CMK (cell line): ENCODE measurements around the gene ZAR1.

Experiments used
- DNase-seq: peaks from one replicate; pipeline ENCODE4 v3.0.0-alpha.2; 2010; ENCODE audit warnings: low read depth

Gene ZAR1

DNA sequence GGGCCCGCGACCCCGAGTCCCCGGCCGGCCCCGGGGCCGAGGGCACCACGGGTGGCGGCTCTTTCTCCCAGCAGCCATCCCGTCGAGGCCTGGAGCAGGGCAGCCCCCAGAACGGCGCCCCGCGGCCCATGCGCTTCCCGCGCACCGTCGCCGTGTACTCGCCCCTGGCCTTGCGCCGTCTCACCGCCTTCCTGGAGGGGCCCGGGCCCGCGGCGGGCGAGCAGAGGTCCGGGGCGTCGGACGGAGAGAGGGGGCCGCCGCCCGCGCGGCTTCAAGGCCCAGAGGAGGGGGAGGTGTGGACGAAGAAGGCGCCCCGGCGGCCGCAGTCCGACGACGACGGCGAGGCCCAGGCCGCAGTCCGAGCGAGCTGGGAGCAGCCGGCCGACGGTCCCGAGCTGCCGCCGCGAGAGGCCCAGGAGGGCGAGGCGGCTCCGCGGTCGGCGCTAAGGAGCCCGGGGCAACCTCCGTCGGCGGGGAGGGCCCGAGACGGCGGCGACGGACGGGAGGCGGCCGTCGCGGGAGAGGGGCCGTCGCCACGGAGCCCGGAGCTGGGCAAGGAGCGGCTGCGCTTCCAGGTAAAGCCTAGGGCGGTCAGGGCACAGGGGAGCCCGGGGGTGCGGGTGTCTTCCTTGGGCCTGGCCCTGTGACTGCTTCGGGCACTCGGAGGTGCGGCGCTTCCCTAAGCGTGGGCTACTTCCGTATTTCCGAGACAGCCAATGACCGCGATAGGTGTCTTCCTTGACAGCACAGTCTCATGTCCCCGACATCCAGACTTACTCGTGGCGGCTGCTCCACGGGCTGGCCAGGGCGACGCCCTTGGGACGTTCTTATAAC lies 845 bp downstream of the ZAR1 start:
- DNase-seq: no peak

DNA sequence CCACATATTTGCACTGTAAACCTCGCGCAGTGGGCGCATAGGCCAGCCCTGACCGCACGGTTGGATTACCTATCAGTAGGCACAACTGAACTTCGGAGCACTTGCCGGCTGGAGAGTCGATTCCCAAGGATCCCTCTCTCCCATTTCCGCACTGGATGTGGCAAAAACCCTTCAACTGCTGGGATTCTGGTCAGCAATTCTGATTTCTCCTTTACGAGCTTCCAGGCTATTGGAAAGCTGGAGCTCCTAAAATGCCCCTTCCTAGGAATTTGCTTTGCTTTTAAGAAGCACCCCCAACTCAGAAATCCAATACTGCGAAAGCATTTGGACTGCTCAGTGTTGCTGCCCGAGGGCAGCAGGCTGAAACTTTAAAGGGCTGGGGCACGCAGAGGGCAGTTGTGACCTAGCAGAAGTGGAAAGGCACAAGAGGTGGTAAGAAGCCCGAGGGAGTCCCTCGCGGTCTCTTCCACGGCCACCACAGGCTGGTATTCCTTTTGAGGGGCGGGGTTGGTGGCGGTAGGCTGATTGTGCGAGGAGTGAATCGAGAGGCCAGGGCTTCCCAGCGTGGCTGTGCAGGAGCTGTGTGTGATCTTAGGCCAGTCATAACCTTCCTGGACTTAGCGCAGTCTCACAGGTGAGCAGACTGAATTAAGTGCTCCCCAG lies 1.6 kb downstream of the ZAR1 start:
- DNase-seq: no peak

DNA sequence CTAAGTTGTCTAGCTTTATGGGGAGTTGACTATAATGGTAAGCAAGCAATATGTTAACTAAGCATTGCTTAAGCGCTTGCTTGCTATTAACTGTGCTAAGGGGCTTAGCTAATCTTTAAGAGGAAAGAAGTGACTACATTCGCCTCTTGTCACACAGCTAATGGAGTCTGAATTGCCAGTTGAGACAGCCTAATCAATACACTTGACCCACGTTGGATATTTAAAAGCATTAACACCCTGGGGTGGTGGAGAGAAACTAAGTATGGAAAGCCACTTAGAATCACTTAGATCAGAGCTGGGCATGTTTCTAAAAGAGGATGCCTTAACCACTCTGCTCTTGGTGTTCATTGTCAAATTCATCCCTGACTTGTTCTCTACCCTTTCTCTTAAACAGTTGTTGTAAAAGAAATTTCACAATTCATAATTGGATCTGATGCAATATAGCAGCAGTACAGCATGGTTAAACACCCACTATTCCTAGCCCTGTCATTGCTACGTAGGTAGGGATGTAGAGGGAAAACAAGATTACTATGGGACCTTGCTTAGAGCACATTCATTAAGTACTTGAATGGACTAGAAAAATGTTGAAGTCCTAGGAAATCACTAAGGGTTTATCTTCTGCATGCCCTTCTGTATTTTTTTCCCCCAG lies 3.5 kb downstream of the ZAR1 start:
- no peak for DNase-seq

DNA sequence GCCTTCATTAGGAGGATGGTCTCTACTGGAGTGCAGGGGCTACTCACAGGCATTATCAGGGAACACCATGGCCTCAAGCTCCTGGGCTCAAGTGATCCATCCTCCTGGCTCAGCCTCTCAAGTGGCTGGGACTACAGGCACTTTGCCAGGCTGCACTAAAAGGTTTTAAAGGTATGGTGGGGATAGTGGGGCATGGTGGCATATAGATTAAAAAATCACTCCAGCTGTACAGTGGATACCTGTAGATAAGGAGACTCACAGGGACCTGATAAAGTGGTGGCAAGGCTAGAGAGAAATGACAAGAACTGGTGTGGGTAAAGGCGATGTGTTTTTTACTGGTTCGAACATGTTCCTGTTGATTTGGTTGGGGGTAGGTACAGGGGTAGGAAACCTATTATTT lies 5.9 kb downstream of the ZAR1 start:
- no peak for DNase-seq

DNA sequence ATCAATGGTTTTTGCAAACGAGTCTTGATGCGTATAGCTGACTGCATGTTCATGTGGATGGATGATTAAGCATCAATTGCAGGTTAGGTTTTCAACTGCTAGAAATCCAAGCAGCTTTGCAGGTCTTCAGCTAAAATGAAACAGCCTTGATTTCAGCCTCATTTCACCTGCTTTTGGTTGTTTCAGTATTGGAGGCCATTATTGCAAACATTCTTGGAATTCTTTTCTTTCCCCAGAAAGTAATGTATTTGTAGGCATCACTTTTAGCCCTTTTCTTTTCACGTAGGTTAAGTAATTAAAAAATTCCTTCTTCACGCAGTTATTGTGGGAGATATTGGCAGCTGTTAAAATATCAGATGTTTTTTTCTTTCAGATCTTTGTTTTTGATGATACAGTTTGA lies 8.8 kb downstream of the ZAR1 start:
- no peak for DNase-seq

DNA sequence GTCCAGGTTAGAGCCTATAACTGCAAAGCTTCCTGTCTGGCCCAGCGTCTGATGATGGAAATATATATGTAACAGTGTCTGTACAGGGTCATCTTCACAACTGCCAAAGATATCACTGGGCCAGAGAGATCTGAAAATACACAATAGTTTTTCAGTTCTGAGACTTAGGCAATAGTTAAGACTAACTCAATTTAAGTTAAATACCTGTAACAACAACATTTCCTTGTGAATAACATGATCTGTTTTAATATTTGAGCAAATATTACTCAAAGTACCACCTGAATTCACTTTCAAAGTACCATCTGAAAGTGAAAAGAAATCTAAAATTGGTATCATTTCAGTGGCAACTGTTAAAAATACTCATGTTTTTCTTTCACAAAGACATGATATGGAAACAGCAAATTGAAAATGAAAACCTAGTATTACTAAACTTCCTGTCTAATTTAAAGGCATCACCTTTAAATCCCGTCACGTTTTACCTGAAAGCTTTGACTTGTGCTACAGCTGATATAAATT lies 9.6 kb downstream of the ZAR1 start:
- DNase-seq: no peak

DNA sequence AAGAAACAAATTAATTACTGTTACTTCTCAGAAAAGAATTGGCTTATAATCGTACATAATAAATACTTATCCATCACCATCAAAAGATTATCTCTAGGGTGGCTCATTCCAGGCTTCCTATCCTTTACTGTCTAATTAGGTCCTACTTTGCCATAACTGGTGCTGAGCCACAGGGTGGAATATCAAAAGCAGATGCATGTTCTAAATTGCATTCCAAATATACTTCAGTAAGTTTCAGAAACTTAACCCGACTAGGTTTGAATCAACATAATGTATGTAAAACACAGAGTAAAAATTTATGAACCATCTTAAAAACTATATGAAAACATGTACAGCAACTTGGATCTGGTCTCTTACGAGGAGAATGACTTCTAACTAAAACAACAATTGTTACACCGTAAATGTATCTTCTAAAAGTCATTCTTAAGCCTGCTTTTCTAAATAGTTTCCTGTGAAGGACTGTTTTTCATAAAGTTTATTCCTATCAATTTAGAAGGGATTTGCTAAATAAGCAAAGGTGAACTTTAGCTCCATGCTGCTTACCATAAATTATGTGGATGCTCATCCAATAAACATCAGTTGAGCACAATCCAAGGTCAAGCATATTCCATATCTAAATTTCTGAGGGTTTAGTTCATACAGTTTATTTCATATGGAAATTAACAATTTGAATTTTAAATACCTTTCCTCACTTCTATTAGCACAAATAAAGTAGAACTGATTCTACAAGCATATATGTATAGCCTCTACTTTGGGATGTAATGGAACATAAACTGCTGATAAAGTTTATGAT lies 13.4 kb downstream of the ZAR1 start:
- DNase-seq: no peak

DNA sequence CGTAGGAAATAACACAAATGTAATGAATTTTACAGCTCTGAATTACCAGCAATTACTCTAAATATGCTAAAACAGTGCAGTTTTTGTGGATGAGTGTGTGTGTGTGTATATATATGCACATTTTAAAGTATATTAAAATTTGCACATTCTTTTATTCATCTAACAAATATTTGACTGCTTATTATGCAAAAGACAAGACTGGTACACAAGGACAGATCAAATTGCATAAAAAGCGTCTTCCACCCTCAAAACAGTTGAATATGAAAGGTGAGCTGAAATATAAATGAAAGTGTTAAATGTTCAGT lies 13.9 kb downstream of the ZAR1 start:
- no peak for DNase-seq

DNA sequence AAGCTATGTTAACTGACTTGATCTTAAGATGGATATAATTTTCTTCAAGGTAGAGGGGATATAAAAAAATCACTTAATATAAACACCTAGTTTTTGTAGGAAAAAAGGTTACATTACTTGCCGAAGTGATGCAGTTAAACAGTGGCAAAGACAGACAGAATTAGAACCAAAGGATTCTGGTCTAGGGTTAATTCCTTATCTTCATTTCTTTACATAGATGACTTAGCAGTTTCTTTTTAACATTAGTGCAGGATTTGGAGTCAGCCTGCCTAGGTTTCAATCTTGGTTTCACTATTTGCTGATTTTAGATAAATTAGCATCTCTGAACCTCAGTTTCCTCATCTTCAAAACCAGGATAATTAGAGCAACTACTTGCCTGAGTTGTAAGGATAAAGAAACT lies 14.3 kb downstream of the ZAR1 start:
- DNase-seq: no peak

DNA sequence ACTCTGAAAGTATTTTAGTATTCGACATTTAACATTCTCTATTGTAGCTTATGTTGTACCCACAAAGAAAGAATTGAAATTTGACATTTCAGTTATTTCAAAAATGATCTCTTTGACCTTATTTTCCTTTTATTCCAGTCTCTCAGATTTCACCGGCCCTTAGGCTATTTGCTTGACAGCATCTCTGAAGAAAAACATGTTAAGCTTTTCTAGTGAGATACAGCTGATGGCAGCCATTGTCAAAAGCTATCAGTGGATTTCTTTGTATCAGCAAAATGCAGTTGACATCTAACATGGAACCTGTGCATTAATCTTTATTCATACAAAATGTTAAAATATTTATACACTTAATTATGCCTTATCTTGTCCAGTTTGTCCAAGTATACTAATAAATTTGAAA lies 16.7 kb downstream of the ZAR1 start:
- no peak for DNase-seq

DNA sequence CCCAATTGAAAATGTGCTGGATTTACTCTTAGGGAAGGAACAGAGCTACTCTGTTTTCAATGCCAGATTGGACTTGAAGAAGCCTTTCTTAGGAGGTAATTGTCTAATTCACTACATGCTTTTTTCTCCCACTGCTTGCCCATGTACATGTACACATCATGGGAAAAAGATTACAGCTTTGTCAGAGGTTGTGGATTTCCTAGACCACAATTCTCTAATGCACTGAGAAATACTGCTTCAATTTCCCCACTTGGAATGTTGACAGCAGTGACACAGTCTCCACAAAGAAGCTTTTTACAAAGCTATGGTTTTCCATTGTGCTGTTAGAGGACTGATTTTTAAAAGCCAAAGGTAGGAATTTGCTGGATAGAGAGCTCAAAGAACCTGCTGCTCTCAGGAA lies 19.5 kb downstream of the ZAR1 start:
- no peak for DNase-seq

DNA sequence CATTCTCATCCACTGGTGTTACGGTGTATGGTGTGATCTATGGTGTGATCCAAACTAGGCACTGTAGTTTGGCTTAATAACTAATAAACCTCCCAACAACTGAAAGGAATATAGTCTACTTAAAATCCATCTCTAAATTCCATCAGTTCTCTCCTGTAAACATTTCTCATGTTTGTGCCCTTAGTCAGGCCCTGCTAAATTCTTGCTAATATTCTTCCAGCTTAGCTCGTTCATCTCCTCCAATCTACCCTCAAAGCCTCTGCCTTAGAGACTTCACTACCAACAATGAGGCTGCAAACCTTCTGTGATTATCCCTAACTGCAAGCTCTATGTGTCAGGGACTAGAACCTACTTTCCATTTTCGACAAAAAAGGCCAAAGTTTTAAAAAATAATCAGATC lies 28.1 kb downstream of the ZAR1 start:
- no peak for DNase-seq

DNA sequence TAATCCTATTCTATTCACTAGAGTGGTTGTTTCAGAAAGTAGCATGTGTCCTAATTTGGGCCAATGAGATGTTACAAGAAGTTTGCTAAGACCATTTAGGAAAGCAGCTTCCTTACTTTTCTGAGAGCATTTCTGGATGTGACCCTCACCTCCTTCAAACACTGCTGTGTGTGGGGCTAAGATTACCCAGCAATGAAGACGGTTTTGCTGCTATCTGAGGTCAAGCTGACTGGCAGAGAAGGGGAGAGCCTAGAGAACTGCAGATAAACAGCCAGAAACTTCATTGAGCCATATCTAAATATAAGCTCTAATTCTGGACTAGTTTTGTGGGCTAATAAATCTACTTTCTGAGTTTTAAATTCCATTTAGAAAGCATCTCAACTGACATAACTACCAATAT lies 36.4 kb downstream of the ZAR1 start:
- DNase-seq: no peak

DNA sequence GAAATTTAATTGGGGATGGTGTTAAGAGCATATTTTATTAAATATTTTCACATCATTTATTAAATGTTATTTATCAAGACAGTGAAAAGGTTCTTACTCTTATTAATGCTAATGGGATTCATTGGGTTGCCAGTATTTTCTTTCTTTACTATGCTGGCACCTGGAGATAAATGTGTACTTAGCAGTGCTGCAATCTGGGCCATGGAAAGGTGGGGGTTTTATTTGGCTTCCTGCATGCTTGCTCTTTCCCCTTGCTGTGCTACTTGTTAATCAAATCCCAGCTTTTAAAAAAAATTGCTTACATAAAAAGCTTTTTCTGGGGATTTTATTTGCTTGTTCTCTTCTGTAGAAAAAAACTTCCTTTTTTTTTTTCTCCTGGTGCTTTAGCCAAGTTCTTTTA lies 48.3 kb downstream of the ZAR1 start:
- no peak for DNase-seq

DNA sequence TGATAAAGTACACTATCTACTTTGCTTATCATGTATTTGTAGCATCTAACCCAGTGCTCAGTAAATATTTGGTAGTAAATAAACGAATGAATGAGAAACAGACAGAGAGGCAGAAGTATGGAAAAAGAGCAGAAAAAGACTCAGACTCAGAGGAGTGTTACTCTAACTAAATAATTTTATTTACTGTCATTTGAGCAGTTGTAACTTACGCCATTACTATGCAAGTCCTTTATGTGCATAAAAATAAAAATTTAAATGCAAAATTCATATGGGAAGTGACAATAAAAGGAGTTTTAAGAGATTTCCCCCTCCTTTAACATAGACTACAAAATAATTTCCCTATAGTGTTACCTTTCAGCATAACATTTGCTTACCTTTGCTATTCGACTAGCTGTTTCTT lies 49.5 kb downstream of the ZAR1 start:
- no peak for DNase-seq

DNA sequence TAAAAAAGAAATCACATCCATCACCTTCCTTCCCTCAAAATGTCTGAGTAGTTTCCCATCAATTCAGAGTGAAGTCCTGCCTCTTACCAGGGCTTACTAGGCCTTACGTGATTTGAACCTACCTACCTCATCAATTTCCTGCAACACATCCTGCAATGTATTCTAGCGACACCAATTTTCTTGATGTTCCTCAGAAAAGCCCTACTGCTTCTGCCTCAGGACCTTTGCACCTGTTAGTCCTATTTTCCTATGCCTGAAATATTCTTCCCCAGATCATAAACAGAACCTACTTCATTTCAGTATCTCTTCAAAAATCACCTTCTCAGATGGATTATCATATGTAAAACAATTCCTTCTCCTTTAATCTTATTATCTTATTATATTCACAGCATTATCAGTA lies 52.8 kb downstream of the ZAR1 start:
- DNase-seq: no peak

DNA sequence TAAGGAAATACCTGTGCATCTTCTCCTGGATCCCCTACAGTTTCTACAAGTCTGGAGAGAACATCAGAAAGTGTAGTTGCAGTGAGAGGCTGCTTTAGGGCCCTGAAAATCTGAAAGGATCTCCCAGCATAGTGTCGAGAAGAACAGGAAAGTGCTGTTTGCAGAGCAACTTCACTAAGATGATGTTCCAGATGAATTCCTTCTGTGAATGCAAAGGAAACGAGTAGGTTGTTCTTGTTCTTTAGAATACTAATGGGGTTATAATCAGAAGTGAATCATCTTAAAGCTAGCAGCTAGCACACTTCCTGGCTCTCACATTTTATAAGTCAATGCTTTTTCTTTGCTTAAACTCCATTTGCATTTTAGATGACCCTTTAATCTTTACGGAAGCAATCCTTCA lies 53.7 kb downstream of the ZAR1 start:
- DNase-seq: no peak
